OCI-LY7 (cell line): ENCODE results near the gene ELOVL6. TPM values are rescaled to one million over a fixed set of nuclear protein-coding genes. Genes with fewer than 3 reads are reported as not detected.
A peak's percentile ranks its signal among the peaks of the same experiment; 100 is the strongest.

Experiments used
- BruUV-seq: library from RNA; stranded (reverse); fragments of 400-500 nt; replicated peaks from 2 replicates; lab custom pipeline; 2021; lab: Mats Ljungman, UMichigan
- CTCF ChIA-PET: fragments of 300-600 bp; sonication (Branson Sonifier 250); formaldehyde crosslinking; loops from one replicate; lab custom pipeline; 2022; ENCODE audit warnings: antibody characterized with exemption; ENCODE audit not compliant: unreplicated experiment; lab: Charles Lee
- POLR2A ChIA-PET: fragments of 300-600 bp; sonication (Branson Sonifier 250); formaldehyde crosslinking; loops from one replicate; lab custom pipeline; 2022; ENCODE audit warnings: antibody characterized with exemption; lab: Charles Lee
- DNase-seq: peaks from one replicate; pipeline ENCODE4 v3.0.0-alpha.2; 2015; ENCODE audit warnings: low spot score
- H2AFZ ChIP-seq: fragments of 200-600 bp; sonication (generic), shearing (Covaris generic); 2 replicates; pipeline ENCODE4 v1.6.1; 2014; ENCODE audit warnings: mild to moderate bottlenecking, antibody characterized with exemption, low read length, moderate library complexity
- H3K27ac ChIP-seq: fragments of 200-600 bp; sonication (generic); 2 replicates; pipeline ENCODE4 v1.5.1; 2014; ENCODE audit warnings: mixed run types, low read depth, mild to moderate bottlenecking, moderate library complexity, low read length, inconsistent platforms; ENCODE audit not compliant: poor library complexity, severe bottlenecking
- H3K36me3 ChIP-seq: fragments of 200-600 bp; sonication (generic); 2 replicates; pipeline ENCODE4 v1.6.1; 2014; ENCODE audit warnings: mild to moderate bottlenecking, antibody characterized with exemption, low read length, moderate library complexity, mixed read lengths; ENCODE audit not compliant: insufficient read depth
- H3K4me1 ChIP-seq: fragments of 200-600 bp; sonication (generic); 2 replicates; pipeline ENCODE4 v1.5.1; 2014; ENCODE audit warnings: mild to moderate bottlenecking, low read length; ENCODE audit not compliant: insufficient read depth, poor library complexity, severe bottlenecking
- H3K4me2 ChIP-seq: fragments of 200-600 bp; sonication (generic); 2 replicates; pipeline ENCODE4 v1.6.1; 2014; ENCODE audit warnings: mild to moderate bottlenecking, low read length
- H3K4me3 ChIP-seq: fragments of 200-600 bp; sonication (generic); 2 replicates; pipeline ENCODE4 v1.5.1; 2014; ENCODE audit warnings: mild to moderate bottlenecking, low read depth, low read length; ENCODE audit not compliant: poor library complexity, severe bottlenecking
- H3K79me2 ChIP-seq: fragments of 200-600 bp; sonication (generic); 2 replicates; pipeline ENCODE4 v1.6.1; 2016; ENCODE audit warnings: low read depth, mild to moderate bottlenecking, low read length, moderate library complexity, mixed read lengths; ENCODE audit not compliant: insufficient read depth
- H3K9me2 ChIP-seq: fragments of 200-600 bp; sonication (generic); 2 replicates; pipeline ENCODE4 v1.6.1; 2016; ENCODE audit warnings: mild to moderate bottlenecking, low read length, mixed read lengths; ENCODE audit not compliant: insufficient read depth
- H3K9me3 ChIP-seq: fragments of 200-600 bp; sonication (generic); 2 replicates; pipeline ENCODE4 v1.6.1; 2014; ENCODE audit warnings: mild to moderate bottlenecking, mixed run types, low read length, mixed read lengths
- H4K20me1 ChIP-seq: fragments of 200-600 bp; sonication (generic); 2 replicates; pipeline ENCODE4 v1.6.1; 2014; ENCODE audit warnings: mild to moderate bottlenecking, antibody characterized with exemption, low read length, moderate library complexity, mixed read lengths; ENCODE audit not compliant: insufficient read depth
- EZH2phosphoT487 ChIP-seq: fragments of 200-600 bp; sonication (generic); IDR thresholded peaks from 2 replicates; pipeline ENCODE4 v1.6.1; 2018; ENCODE audit warnings: low read depth, borderline replicate concordance, mild to moderate bottlenecking, mixed run types, antibody characterized with exemption, low read length, moderate library complexity, mixed read lengths
- intact Hi-C: fragments of 100-400 bp; cut with micrococcal nuclease; formaldehyde crosslinking; loops from one replicate; pipeline ENCODE4 v1.10.0; 2022; ENCODE audit not compliant: unreplicated experiment
- total RNA-seq, 2 experiments: library from RNA; depleted of rRNA in 1 of 2; stranded (reverse); fragments of >200 nt in 1 of 2; shearing (Covaris generic) in 1 of 2; gene quantifications; 2 replicates each; pipeline ENCODE4 v1.2.3, GENCODE V29; 2014 to 2022
- TF ChIP-seq, protein P1 (sequence below): fragments of 200-600 bp; sonication (generic); conservative IDR thresholded peaks from 2 replicates; pipeline ENCODE4 v1.5.1; 2014; ENCODE audit warnings: mild to moderate bottlenecking, antibody characterized with exemption, low read length, moderate library complexity, mixed read lengths

ELOVL6 gene
- total RNA-seq, 2 experiments from 2014 or later = 14.5 to 45.5 TPM

DNA sequence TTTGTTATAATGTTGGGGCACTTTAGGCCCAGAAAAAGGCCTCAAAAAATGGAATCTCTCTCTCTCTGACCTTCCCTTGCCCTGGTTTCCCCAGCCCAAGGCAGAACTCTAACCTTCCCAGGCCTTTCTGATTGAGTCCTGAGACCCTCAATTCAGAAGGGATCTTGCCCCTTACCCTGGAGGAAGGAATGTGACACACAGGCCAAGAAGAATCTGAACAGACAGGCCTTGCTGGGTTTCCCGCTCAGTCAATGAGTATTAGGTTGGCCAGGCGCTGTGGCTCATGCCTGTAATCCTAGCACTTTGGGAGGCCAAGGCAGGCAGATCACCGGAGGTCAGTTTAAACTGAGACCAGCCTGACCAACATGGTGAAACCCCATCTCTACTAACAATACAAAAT, 27.6 kb downstream of the ELOVL6 start:
- no peak overlapping the region for H3K4me3 ChIP-seq
- H3K9me2 ChIP-seq = no peaks in the 10 kb centered on the region
- H3K4me1 ChIP-seq = no peaks in the 10 kb centered on the region
- no peaks in the 10 kb centered on the region for H3K79me2 ChIP-seq
- POLR2A ChIA-PET = interaction anchor here (0.7 to 2.1 kb wide), 5 partner anchors 10 to 1685 kb away, joined by 3 to 7 read pairs (median 4); no protein-coding TSS in a partner anchor
- peaks cover 41% of the 10 kb centered on the region for H3K36me3 ChIP-seq
- intact Hi-C loops = no loop called here
- H3K4me2 ChIP-seq = no peak overlapping the region
- no peaks in the 10 kb centered on the region for H4K20me1 ChIP-seq
- no TSS peak for BruUV-seq
- CTCF ChIA-PET = no interaction called here
- TF ChIP-seq, protein P1, sequence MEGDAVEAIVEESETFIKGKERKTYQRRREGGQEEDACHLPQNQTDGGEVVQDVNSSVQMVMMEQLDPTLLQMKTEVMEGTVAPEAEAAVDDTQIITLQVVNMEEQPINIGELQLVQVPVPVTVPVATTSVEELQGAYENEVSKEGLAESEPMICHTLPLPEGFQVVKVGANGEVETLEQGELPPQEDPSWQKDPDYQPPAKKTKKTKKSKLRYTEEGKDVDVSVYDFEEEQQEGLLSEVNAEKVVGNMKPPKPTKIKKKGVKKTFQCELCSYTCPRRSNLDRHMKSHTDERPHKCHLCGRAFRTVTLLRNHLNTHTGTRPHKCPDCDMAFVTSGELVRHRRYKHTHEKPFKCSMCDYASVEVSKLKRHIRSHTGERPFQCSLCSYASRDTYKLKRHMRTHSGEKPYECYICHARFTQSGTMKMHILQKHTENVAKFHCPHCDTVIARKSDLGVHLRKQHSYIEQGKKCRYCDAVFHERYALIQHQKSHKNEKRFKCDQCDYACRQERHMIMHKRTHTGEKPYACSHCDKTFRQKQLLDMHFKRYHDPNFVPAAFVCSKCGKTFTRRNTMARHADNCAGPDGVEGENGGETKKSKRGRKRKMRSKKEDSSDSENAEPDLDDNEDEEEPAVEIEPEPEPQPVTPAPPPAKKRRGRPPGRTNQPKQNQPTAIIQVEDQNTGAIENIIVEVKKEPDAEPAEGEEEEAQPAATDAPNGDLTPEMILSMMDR = no peak
- TF ChIP-seq EZH2phosphoT487 = no peak
- H3K27ac ChIP-seq = no peak overlapping the region
- H3K9me3 ChIP-seq = no peaks in the 10 kb centered on the region
- DNase-seq = no peak
- no peak overlapping the region for H2AFZ ChIP-seq

DNA sequence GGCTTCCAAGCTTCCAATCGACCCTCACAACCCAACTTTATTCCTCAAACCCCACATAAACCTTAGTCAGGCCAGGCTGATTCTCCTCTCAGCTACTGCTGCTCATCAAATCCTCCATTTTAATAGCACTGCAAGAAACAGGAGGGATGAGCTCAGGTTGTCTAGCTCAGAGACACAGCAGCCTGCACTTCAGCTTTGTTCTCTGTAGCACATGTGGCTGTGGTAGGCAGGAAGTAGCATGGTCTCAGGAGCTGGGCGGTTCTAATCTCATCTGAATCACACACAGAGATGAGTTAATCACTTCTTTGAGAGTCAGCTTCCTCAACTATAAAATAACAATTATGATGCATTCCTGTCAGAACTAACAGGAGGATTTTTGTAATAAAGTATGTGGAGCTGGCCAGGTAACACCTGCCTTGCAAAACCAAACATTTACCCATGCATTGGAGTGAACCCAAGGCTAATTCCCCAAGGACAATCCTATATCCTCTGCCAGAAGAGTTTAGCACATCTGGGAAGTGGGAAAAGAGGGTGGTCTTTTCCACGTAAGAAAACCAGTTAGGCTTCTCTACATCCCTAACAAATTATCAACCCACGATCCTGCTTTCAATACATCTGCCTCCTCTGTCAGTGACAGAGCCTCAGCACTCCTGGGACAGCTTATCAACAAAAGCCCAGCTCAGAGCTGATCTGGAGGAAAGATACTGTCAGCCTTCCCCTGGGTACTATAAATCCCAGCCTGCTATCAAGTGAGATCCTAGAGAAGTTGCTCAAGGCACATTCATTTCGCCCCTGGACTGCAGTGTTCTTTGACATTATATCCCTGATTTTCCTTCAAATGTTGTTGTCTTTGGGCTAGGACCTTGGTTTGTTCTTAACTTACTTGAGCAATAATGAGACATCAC, 32.8 kb downstream of the ELOVL6 start:
- CTCF ChIA-PET = interaction anchor here (1.5 kb wide), 1 partner anchor 13 kb away, joined by 3 read pairs; no protein-coding TSS in a partner anchor
- DNase-seq = peak; percentile 29
- Histone ChIP-seq H3K4me1 (peaks cover 7% of the 10 kb centered on the region), H3K27ac (no peak overlapping the region), H2AFZ (no peak overlapping the region), H3K9me3 (no peaks in the 10 kb centered on the region), H3K4me3 (no peak overlapping the region), H3K4me2 (no peak overlapping the region), H3K79me2 (no peaks in the 10 kb centered on the region), H4K20me1 (no peaks in the 10 kb centered on the region), H3K9me2 (no peaks in the 10 kb centered on the region), H3K36me3 (peaks cover 57% of the 10 kb centered on the region)
- TF ChIP-seq, protein P1 = no peak
- TF ChIP-seq EZH2phosphoT487 = no peak
- BruUV-seq = no TSS peak
- intact Hi-C loops = no loop called here
- POLR2A ChIA-PET = interaction anchor here (1.0 kb wide), 1 partner anchor 10 kb away, joined by 3 read pairs; no protein-coding TSS in a partner anchor

DNA sequence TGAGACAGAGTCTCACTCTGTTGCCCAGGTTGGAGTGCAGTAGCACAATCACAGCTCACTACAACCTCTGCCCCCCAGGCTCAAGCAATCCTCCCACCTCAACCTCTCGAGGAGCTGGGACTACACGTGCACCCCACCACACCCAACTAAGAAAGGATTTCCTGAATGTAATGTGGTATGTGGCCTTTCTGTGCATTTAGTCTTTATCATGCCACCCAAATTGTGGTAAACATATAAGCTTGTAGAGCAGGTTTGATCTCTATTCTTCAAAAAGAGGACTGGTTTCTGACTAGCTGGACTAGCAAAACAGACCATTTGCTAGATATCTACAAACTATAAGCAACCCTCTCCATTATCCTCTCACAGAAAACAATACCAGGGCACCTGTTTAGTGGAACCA, 33.6 kb downstream of the ELOVL6 start:
- H3K79me2 ChIP-seq = no peaks in the 10 kb centered on the region
- H2AFZ ChIP-seq = no peak overlapping the region
- TF ChIP-seq, protein P1 = no peak
- TF ChIP-seq EZH2phosphoT487 = no peak
- peaks cover 7% of the 10 kb centered on the region for H3K4me1 ChIP-seq
- no peak overlapping the region for H3K4me3 ChIP-seq
- no peaks in the 10 kb centered on the region for H3K9me3 ChIP-seq
- H3K27ac ChIP-seq = no peak overlapping the region
- no peaks in the 10 kb centered on the region for H3K9me2 ChIP-seq
- H3K4me2 ChIP-seq = no peak overlapping the region
- DNase-seq = no peak
- POLR2A ChIA-PET = interaction anchor here (0.7 to 1.0 kb wide), 2 partner anchors 9 to 50 kb away, joined by 3 to 4 read pairs; no protein-coding TSS in a partner anchor
- H4K20me1 ChIP-seq = no peaks in the 10 kb centered on the region
- BruUV-seq = no TSS peak
- intact Hi-C loops = no loop called here
- peaks cover 51% of the 10 kb centered on the region for H3K36me3 ChIP-seq
- CTCF ChIA-PET = interaction anchor here (1.5 kb wide), 1 partner anchor 13 kb away, joined by 3 read pairs; no protein-coding TSS in a partner anchor
